Islet precursor cell (in vitro differentiated cells): ENCODE data around the gene BMP6.

Experiments
- DNase-seq: peaks from one replicate; pipeline ENCODE4 v3.0.0-alpha.2; 2018

Gene BMP6

GRCh38 chr6:7721649-7722048 is 4.2 kb upstream of the BMP6 start:
- no peak for DNase-seq

GRCh38 chr6:7723041-7723447 is 2.9 kb upstream of the BMP6 start:
- DNase-seq, result peak; percentile 91

GRCh38 chr6:7723554-7723953 is 2.3 kb upstream of the BMP6 start:
- DNase-seq, result no peak

DNA sequence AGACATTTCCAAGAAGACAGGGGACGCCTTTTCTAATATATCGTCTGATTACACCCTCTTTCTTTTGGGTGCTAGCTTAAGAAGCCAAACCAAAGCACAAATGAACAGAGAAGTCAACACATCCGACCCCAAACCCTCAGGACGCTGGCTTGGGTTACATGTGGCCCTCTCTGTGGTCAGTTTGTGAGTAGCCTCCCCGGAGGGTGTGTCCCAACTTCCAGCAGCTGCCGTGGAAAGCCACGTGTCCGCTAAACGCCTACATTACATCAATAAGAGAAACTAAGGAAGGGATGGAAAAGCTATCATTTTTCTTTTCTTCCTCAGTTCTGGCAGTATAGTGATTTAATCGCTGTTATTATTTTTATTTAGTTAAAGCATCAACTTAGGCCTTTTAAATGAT is 487 bp upstream of the BMP6 start:
- DNase-seq, result no peak

DNA sequence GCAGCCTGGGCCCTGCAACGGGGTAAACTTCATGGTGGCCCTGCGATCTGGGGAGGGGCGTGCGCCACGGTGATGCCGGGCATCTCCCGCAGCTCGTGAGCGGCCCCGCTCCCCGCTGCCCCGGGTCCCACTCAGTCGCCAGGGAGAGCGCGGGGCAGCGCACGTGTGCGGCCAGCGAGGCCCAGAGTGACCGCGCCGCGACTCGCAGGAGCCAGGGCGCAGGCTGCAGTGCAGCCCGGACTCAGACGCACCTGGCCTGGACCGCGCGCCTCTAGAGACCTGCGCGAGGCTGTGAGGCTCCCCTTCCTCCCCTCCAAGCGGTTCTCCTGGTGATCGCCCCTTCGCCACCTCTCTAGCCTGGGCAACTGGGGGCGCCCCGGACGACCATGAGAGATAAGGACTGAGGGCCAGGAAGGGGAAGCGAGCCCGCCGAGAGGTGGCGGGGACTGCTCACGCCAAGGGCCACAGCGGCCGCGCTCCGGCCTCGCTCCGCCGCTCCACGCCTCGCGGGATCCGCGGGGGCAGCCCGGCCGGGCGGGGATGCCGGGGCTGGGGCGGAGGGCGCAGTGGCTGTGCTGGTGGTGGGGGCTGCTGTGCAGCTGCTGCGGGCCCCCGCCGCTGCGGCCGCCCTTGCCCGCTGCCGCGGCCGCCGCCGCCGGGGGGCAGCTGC is 652 bp downstream of the BMP6 start:
- no peak for DNase-seq

DNA sequence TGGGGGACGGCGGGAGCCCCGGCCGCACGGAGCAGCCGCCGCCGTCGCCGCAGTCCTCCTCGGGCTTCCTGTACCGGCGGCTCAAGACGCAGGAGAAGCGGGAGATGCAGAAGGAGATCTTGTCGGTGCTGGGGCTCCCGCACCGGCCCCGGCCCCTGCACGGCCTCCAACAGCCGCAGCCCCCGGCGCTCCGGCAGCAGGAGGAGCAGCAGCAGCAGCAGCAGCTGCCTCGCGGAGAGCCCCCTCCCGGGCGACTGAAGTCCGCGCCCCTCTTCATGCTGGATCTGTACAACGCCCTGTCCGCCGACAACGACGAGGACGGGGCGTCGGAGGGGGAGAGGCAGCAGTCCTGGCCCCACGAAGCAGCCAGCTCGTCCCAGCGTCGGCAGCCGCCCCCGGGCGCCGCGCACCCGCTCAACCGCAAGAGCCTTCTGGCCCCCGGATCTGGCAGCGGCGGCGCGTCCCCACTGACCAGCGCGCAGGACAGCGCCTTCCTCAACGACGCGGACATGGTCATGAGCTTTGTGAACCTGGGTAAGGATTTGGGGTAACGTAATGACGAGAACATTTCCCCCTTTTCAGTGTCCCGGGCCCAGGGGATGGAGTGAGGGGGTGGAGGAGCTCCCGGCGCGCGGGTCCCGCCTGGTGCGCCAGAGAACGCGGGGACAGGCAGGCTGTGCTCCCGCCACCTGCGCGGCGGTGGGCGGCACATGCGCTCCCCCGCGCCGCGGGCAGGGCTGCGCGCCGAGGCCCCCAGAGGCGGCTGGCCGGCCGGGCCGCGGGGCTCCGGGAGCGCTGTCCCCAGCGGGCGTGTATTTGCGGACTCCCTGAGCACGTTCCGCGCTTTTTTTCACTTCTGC is 1.4 kb downstream of the BMP6 start:
- DNase-seq, result peak; percentile 65

GRCh38 chr6:7727946-7728854 is 2.3 kb downstream of the BMP6 start:
- peak; percentile 67 for DNase-seq

- peak; percentile 74 for DNase-seq
Observed at GRCh38 chr6:7728855-7729590, 3.1 kb downstream of the BMP6 start.

DNA sequence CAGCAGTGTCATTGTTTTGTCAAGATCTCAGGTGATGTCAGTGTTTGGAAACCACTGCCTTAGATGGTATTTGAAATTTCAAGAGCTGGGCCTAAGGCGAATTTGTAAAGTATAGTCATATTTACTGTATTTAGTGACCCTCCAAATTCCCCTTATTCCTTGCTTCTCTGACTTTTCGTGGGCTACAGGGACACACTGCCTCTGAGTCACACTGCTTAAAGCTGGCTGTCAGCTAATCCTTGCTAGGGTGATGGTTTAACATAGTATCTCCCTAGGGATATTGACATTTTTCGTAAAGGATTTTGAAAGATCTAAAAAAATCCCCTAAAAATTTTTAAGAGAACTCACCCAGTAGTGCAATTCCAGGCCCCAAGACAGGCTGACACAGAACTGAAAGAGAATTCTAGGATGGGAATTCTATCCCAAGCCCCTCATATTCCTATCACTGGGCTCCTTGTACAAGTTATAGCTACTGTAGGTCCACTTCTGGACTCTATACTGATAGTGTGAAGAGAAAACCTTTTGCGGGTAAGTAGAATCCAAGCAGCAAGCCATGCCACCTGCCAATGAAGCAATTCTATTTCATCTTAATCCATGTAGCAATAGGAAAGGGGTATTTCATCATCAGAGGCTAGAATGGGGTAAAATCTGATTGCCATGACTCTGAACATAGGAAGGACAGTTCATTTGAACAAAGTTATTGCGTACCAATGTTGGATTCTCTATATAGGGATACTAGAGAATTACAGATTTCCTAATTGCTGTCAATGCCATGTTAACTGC is 4.3 kb downstream of the BMP6 start:
- no peak for DNase-seq

GRCh38 chr6:7730784-7731227 is 4.9 kb downstream of the BMP6 start:
- DNase-seq, result peak; percentile 71

- DNase-seq, result no peak
Observed at GRCh38 chr6:7731294-7731693, 5.4 kb downstream of the BMP6 start.

- DNase-seq, result no peak
Observed at GRCh38 chr6:7732228-7732627, 6.3 kb downstream of the BMP6 start.

- no peak for DNase-seq
Observed at GRCh38 chr6:7734707-7735383, 8.9 kb downstream of the BMP6 start.

GRCh38 chr6:7737106-7737505 is 11.2 kb downstream of the BMP6 start:
- DNase-seq, result no peak

GRCh38 chr6:7737867-7738266 is 12.0 kb downstream of the BMP6 start:
- DNase-seq, result no peak

GRCh38 chr6:7742223-7742785 is 16.4 kb downstream of the BMP6 start:
- DNase-seq, result no peak

DNA sequence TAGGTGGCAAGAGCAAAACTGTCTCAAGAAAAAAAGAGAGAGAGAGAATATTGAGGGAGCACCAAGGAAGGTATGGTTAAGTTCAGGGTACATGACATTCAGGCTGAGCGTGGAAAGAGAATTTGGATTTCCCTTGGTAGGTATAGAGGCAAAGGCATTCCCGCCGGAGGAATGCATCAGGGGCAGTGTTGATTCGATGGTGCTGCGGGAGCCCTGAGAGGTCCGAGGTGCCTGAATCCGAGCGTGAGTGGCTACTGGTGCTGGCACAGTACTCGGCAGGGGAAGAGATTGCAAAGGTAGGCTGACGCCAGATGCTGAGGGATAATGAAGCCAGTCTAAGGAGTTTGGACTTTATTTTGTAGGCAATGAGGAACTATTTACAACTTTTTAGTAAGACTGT is 20.0 kb downstream of the BMP6 start:
- DNase-seq, result no peak

DNA sequence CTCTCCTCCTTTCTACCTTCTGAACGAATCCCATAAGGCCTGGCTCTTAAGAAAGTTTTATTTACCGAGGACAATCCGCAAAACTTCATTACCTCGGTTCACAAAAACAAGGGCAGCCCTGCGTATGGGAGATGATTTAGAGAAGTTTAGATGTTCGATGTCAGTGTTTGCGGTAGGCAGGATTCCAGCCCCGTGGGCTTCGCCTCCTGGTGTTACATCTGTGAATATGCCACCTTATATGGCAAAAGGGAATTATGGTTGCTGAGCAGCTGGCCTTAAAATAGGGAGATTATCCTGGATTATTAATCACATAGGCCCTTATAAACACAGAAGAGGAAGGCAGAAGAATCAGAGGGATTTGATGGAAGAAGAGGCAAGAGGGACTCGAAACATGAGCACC is 21.1 kb downstream of the BMP6 start:
- DNase-seq, result no peak

GRCh38 chr6:7747433-7747832 is 21.5 kb downstream of the BMP6 start:
- no peak for DNase-seq

- DNase-seq, result no peak
Observed at GRCh38 chr6:7747901-7748504, 22.1 kb downstream of the BMP6 start.
